ENCODE measurements around the gene ZBTB16.

Gene ZBTB16

DNA sequence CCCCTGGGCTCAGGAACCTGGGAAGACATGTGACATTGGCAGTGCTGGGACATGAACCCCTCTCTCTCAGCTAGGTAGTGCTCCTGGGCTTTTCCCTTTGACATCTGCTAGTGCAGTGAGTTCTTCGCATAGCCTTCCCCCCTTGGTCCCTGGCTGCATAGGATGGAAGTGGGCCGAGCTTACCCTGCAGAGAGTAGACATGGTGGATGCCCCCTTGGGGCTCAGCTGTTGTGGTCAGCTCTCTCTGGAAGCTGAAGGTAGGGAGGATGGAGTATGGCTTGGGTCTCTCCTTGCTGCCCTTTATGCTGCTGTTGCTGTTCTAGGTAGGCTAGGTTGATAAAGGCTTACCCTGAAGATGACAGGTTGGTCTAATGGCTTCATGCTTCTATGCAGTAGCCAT lies 92.1 kb downstream of the ZBTB16 start:
- DNase-seq = no peak

DNA sequence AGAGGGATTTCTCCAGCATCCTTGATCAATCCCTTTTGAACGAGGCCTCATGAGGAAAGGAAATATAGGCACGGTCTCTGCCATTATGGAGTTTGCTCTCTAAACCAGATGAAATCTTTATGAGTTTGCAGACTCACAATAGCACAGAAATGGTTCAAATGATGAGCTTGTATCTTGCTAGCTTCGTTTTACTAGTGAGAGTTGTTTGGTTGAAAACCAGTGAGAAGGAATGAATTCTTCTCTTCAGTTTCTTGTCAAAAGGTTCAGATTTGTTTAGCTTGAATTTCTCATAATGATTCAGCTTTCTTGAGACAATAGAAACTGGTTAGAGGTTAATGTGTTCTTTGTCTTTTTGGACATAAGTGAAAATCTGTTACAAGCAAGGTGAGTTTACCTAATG lies 92.7 kb downstream of the ZBTB16 start:
- no peak for DNase-seq

DNA sequence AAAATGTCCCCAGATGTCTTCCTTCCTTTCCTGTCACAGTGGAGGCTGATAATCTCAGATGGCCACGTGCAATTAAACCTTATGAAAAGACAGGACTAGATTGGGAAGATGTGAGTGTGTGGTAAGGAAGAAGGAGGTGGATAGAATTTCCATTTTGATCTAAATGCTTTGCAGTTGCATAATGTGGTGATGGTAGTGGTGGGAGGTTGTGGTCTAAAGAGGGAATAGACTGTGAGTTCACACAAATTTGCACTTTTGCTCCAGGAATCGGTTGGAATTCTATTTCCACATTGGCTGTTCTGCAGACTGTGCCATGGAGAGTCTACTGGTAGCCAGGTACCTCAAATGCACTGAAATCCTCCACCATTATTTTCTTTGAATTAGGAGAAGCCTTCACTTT lies 93.3 kb downstream of the ZBTB16 start:
- no peak for DNase-seq

DNA sequence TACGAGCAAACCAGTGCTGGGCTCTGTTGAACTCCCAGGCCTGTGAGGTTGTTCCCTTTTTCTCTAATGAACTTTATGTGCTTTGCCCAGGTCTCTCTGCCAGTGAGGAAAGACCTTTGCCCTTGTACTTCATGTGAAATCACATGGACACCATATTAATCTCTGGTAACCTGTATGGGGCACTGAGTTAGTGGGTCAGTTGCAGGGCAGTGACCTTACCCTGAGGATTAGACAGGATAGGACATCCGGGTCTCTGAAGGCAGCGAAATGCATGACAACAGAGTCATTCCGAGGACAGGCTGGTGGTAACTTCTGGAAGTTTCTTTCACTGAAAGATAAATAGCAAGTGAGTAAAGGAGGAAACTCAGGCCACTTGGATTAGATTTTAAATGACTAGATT lies 93.7 kb downstream of the ZBTB16 start:
- no peak for DNase-seq

DNA sequence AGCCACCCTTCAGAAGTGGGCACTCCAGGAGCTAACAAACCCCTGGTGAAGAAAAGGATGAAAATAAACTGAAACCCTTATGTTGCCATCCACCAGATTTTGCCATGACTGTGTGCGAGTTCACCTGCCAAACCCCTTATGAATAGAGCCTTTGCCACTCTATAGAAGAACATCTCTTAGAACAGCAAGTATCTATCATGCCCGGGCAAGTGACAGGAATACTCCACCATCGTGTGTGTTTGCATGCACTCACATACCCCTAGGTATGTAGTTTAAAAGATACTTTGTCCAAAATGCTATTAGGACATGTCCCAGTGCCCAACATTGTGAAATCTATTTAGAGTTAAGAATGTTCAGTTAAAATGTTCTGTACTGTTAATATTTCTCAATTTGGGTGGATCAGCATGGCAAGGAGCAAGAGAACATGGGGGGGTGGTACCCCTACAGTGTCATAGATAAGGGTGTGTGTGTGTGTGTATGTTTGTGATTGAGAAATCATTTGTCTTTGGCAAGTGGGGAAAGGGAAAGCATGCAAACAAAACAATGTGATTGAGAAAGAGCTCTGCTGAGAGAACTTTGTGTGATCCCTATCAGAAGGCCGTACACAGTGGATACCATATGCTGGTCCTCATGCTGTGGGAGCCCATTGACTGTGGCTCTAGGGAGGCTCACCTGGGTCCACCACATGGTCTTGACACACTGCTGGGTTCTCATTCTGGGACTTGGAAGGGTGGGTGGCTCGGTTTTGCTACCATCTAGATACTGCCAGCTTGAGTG lies 94.9 kb downstream of the ZBTB16 start:
- no peak for DNase-seq

DNA sequence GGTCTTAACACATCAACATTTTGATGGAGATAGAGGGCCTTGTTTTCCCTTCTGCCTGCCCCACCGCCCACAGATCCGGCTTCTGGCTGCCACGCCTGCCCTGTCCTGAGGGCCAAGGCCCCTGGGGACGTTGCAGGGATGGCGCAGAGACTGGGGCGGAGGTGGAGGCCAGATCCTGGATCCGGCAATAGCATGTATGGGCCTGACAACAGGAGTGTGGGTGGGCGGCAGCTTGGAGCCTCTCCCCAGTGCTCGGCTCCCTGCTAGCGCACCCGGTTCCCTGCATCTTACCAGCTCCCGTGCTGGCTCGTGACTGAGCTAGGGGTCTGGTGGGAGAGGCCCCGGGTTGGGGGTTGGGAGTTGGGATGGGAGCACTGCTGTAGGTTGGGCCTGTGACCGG lies 95.6 kb downstream of the ZBTB16 start:
- no peak for DNase-seq

DNA sequence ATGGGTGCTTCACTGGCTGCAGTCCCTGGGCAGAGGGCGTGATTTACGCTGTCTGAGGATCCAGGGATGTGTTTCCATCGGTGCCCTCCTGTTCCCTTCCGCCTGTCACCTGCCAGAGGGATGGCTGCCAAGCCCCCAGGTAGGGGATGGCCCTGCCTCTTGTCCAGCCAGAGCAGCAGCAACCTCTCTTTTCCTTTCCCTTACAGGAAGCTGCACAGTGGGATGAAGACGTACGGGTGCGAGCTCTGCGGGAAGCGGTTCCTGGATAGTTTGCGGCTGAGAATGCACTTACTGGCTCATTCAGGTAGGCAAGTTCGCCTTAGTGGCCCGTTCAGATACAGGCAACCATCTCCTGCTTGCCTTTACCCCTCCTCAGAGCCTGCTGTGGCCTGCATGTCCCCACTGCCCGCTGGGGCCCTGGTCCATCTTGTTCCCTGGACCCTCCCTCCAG lies 96.6 kb downstream of the ZBTB16 start:
- DNase-seq = no peak

DNA sequence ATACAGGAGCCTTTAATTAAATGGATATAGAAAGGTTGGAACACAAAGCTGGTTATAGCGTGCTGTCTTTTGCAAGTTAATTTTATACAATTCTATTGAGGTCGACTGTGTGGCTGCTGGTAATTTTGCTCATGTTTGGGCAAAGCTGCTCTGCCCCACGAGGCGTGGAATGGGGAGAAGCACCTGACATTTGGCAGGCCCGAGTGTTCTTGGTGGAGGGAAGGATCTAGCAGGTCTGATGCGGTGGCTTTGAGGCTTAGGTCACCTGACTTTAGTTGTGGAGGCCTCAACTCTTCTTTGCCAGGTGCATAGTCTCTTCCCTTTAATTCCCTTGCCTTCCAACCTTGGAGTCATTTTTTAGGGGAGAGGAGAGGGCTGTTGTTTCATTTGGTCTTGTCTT lies 97.3 kb downstream of the ZBTB16 start:
- no peak for DNase-seq

DNA sequence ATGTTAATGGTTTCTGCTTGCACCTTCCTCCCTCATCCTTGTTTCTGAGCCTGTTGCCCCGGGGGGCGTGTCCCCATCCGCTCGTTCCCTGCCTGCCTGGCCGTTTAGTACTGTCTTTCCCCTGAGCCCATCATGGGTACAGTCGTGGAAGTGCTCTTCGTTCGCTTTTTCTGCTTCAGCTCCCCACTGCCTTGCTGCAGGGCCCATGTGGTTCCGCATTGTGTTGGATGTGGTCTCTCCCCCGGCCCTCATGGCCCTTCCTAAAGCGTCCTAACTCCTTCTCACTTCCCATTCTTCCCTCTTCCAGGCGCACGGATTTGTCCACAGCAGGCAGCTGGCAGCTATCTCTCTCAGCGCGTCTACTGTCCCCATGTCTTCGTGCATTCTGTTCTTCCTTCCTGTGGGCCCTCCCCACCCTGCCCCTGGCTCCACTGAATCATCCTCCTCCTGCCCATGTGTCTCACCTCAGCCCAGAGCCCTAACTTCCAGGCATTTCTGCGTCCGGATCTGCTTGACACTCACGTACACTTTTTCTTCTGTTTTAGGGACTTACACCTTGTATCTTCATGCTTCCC lies 98.1 kb downstream of the ZBTB16 start:
- no peak for DNase-seq

DNA sequence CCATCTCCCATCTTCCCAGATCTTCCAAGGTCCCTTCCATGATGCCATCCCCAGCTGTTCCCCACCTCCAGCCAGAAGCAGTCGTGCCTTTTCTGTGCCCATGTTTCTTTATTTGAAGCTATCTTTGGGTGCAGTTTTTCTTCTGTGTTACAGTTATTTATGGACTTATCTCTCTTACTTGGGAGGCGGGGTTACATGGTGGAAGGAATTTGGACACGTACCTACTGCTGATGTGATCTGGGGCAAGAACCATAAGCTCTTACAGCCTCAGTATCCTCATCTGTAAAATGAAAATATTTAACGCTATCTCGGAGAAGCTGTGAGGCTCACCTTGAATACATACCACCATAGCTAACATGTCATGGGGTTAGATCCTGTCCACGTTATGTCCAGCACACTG lies 98.9 kb downstream of the ZBTB16 start:
- DNase-seq = no peak

DNA sequence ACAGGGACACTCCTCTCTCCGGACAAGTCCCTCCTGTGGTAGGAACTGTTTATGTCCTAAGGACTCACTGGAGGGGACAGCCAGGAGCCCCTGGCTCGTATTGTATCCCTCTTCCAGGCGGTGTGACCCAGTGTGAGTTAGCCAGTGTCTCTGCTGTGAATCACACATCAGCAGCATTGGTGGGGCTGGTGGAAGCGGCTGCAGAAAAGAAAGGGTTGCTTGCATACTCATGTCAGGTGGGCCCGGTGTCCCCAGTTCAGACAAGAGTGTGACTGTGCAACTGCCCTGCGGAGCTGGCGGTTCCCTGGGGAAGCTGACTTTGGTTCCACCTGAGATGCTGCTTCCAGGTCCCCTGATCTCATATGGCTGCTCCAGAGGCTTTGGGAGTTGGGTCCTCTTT lies 99.4 kb downstream of the ZBTB16 start:
- peak in 1 of 56 donors; percentile 21 for DNase-seq

DNA sequence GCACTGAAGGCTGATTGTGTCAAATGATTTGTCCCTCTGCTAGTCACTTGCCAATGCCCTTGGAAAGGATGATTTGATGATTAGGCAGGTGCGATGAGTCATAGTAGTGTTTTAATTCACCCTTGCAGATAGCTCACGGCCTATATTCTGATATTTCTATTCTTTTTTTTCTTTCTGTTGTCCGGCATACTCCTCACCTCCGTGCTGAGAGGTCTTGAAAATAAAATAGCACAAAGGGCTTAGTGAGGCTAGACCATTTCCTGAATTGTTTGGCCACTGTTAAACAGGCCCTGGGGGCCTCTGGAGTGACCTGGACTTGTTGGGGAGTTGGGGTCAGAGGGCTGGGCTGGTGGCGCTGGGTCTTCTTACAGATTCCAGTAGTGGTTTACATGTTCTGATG lies 99.8 kb downstream of the ZBTB16 start:
- DNase-seq = no peak

DNA sequence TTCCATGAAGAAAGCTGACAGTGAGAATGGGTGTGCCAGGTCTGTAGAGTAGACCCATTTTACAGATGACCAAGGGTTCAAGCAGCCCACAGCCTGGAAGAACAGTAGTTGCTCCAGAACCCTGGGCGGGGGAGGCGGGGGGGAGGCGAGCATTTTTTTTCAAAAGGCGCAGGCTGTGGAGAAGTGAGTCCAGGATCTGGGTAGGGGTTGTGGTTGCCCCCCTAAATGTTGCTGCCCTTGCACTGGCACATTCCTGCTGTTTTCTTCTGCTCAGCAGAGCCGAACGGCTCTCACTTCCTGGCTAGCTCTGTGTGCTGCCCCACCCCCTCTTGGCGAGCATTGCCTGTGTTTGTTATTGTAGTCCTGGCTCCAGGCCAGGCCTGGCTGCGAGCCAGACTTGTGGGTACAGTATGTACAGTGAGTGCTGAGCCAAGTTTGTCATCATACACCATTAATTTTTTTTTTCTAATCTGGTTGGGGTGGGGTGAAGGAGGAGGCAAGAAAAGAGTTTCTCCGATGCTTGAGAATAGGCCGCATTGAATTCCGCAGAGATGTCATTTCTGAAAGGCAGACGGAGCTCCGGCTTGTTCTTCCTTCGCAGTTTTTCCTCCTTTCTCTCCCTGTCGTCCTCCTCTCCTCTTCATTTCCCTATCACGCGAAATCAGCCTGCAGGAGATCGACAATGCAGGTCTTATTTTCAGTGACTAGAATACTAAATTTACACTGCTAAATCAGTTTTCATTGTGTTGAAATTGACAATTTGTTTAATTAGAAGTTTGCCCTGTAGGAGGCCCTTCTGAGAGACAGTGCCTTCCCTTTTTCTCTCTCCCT lies 100.5 kb downstream of the ZBTB16 start:
- DNase-seq = peak; percentile 31 to 93 (median 80)

DNA sequence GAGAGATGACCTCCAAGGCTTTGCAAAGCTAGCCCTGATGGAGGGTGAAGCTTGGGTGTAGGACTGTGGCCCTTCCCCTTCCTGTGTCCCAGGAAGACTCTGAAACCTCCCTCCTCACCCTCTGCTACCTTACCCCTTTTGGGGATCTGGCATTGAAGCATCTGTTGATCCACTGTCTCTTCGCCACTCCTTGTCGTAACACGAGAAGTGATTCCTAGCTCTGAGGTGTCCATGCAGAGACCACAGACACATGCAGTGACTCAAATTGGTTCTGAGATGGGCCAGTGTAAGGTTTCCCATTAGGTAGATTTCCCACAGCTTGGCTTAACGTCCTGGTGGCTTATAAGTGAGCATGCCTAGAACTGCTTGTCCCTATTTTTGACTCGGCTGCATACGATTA lies 101.4 kb downstream of the ZBTB16 start:
- peak in 1 of 56 donors; percentile 40 for DNase-seq

DNA sequence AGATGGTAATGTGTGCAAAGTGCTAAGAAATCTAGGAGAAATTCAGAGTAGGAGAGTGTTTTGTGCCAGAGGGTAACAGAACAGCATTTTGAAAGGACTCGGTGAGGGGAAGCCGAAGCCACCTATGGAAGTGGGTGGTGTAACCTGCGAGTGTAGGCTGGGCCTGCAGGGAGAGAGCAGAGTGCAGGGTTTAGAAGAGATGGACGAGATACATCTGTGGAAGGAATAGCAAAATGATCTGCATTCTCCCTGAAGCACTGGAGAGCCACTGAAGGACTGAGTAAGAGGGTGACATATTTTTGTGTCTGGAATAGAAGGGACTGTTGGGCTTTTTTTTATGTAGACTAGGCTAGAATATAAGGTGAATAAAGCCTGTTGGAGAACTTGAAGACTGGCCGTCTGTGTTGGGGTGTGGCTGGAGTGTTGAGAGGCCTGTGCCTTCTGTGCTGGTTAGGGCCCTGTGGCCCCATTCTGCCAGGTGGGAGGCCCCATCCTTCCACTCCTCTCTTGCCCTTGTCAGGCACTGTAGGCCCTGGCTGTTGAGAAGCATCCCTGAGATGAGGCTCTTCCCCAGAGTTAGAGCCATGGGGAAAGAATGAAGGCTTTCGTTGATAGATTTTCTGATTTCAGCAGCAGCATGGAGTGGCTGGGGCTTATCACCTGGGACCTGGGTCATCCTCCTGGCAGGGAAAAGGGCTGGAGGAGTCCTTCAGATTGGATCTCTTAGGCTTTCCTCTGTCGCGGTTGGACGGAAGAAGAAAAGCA lies 102.2 kb downstream of the ZBTB16 start:
- DNase-seq = no peak

DNA sequence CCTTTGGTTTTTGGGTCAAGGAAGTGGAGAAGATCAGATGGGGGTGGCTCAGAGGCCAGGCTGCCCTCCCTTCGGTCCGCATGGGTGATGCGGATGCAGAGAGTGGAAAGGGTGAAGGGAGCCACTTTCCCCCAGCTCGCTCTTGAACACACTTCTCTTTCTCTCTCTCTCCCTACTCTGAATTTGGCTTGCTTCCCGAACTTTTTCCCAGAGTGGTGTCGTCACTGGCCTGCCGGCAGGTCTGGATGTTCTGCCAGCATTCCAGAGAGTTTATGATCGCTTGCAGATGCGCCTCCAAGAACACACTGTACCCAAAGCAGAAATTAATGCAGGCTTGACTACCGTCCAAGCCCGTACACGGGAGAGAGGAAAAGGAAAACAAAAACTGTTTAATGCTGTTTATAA lies 103.2 kb downstream of the ZBTB16 start:
- DNase-seq = peak; percentile 27 to 93 (median 85)

DNA sequence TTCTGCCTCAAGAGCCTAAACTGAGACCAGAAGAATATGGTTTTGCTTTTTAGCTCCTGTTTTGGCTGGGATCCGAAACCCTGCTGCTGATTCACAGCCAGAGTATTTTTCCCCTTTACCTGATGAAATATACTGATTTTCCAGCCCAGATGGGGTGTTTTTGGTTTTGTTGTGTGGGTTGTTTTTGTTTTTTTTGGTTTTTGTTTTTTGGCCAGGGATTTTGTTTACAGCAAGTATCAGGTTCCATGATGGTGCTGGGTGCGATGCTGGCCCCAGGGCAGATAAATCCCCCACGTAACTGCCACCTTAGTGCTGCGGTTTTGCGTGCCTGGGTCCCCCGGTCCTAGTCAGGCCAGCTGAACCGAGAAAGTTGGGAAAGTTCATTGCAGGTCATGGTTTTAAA lies 103.7 kb downstream of the ZBTB16 start:
- peak in 6 of 56 donors; percentile 27 to 62 (median 54) for DNase-seq

DNA sequence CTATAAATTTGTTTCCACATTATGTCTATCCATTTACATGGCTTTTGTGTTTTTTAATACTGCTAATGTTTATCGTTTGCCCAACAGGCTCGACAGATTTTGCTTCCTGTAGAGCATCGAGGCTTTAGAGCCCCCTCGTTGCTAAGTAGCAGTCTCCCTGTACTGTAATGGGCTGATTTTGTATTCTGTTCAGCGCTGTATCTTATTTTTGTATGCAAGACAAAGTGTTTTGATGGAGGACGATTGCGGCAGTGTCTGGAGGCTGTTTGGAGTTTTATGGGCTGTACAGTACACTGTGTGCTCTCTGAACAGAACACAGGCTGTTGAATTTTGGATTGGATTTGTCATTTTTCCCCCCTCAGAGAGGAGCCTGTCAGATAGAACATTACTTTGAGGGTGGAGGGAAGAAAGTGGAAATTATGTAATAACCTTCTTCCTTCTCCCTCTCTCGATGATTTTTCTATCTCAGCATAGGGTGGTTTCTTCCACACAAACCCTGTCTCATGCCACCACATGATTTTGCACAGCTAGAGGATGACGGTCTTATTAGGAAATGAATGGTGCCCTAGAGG lies 104.4 kb downstream of the ZBTB16 start:
- peak in 28 of 56 donors; percentile 25 to 83 (median 51) for DNase-seq

DNA sequence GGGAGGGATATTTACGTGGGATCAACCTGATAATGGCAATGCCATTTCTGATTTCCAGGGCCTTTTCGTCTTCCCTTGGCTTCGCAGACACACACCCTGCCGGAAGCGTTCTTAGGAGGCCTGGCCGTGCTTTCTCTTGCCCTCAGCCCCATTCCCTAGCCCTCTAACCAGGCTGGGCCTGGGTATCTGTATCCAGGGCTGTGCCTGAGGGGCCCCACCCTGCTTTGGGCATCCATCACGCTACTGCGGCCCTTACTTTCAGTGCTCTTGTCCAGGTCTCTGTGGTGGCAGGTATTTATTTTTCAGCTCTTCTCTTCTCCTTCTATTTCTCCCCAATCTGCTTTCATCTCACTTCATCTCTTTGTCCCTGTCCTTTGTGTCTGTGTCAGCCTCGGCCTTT lies 105.0 kb downstream of the ZBTB16 start:
- DNase-seq = no peak

DNA sequence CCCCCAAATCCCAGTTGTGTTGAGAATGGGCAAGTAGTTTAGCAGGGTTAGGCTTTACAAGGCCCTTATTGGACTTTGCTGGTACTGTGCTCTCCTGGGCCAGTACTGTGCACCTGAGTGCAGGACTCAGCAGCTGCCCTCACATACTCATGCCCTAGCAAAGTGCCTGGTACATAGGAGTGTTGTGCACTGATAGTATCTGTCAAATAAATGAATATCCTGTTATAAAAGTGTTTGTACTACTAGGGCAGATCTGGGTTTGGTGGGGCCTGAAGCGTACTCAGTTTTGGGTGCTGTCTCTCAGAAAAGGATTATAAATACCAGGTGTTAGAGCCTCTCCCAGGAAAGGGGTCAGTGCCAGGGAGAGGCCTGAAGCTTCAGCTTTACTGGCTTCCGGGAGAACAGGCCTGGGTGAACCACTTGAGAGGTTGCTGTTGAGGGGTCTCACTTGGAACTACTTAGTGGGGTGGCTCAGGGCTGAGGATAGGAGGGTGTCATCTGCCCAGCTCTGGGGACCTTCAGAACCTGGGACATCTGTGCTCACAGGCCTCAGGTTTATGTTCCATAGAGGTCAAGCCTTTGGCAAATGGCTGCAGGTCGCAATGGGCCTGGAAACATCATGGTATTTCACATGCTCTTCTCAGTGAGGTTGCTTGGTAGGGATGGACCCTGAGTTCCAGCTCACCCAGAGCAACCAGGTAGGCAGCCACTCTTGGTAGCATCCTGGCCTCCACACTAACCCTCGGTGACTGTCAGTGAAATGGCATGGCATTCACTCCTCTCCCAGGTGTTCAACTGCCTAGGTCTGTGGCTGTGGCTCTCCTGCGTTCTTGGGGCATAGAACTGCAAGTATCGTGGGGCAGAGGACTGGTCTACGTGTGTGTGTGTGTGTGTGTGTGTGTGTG lies 106.1 kb downstream of the ZBTB16 start:
- DNase-seq = no peak

Measured in nucleus accumbens (tissue), 56 donors.